HG03159 (cell line): ENCODE results near the gene LUZP1.
"Not testable (repeated sequence)": the region's sequence is repeated elsewhere in the genome, so short reads cannot be mapped to it uniquely, and the experiment has no call there.

Source experiments
- ATAC-seq: cut with Tn5 transposase; IDR thresholded peaks from one replicate; pipeline ENCODE4 v1.9.1; 2021; ENCODE audit warnings: mild to moderate bottlenecking, moderate library complexity; ENCODE audit not compliant: unreplicated experiment

The LUZP1 gene

GRCh38 chr1:23188936-23189452 is 20.3 kb upstream of the LUZP1 start:
- ATAC-seq: not testable (repeated sequence)

- ATAC-seq: no peak
These were observed 19.8 kb upstream of the LUZP1 start for GRCh38 chr1:23188434-23188884.

- ATAC-seq: no peak
These were observed 19.0 kb upstream of the LUZP1 start for GRCh38 chr1:23187637-23188036.

GRCh38 chr1:23185381-23185780 is 16.7 kb upstream of the LUZP1 start:
- ATAC-seq: no peak

GRCh38 chr1:23184212-23184934 is 15.7 kb upstream of the LUZP1 start:
- no peak for ATAC-seq

GRCh38 chr1:23179862-23180261 is 11.2 kb upstream of the LUZP1 start:
- ATAC-seq: no peak

GRCh38 chr1:23178950-23179349 is 10.3 kb upstream of the LUZP1 start:
- no peak for ATAC-seq

- ATAC-seq: no peak
These were observed 9.8 kb upstream of the LUZP1 start for GRCh38 chr1:23178414-23178813.

GRCh38 chr1:23177438-23178380 is 9.1 kb upstream of the LUZP1 start:
- ATAC-seq: peak; percentile 79

GRCh38 chr1:23177031-23177430 is 8.4 kb upstream of the LUZP1 start:
- no peak for ATAC-seq

GRCh38 chr1:23174426-23175110 is 5.9 kb upstream of the LUZP1 start:
- no peak for ATAC-seq

- ATAC-seq: no peak
These were observed 2.6 kb upstream of the LUZP1 start for GRCh38 chr1:23171181-23171755.

GRCh38 chr1:23169727-23170335 is 1.2 kb upstream of the LUZP1 start:
- ATAC-seq: no peak

- ATAC-seq: no peak
These were observed 529 bp upstream of the LUZP1 start for GRCh38 chr1:23169195-23169575.

GRCh38 chr1:23168079-23168444 is 594 bp downstream of the LUZP1 start:
- ATAC-seq: peak; percentile 43

- ATAC-seq: peak; percentile 14
These were observed 1.1 kb downstream of the LUZP1 start for GRCh38 chr1:23167353-23168078.

- no peak for ATAC-seq
These were observed 1.8 kb downstream of the LUZP1 start for GRCh38 chr1:23166854-23167253.

- ATAC-seq: no peak
These were observed 5.3 kb downstream of the LUZP1 start for GRCh38 chr1:23163395-23163794.

GRCh38 chr1:23159963-23160877 is 8.4 kb downstream of the LUZP1 start:
- ATAC-seq: no peak
